Panc1 (cell line): ENCODE measurements around the gene SASH3. TPM values are rescaled to one million over a fixed set of nuclear protein-coding genes. Genes with fewer than 3 reads are reported as not detected.

Experiments used
- ATAC-seq: fragments of 200-7000 bp; cut with Tn5 transposase; 2 replicates; pipeline ENCODE4 v1.9.1; 2020; ENCODE audit warnings: mild to moderate bottlenecking, moderate library complexity
- BruUV-seq: library from RNA; stranded (reverse); fragments of 400-500 nt; replicated peaks from 2 replicates; lab custom pipeline; 2021; lab: Mats Ljungman, UMichigan
- CTCF ChIA-PET: fragments of 300-600 bp; sonication (Branson Sonifier 250); formaldehyde crosslinking; loops from one replicate; lab custom pipeline; 2022; ENCODE audit warnings: antibody characterized with exemption; lab: Charles Lee
- POLR2A ChIA-PET: fragments of 300-600 bp; sonication (Branson Sonifier 250); formaldehyde crosslinking; loops from one replicate; lab custom pipeline; 2022; ENCODE audit warnings: antibody characterized with exemption; lab: Charles Lee
- DNase-seq: peaks from one replicate; pipeline ENCODE4 v3.0.0-alpha.2; 2010; ENCODE audit warnings: low read depth, low spot score
- H3K27ac ChIP-seq: 2 replicates; pipeline ENCODE4 v1.5.1; 2011; ENCODE audit warnings: mild to moderate bottlenecking, low read length, inconsistent platforms
- H3K27me3 ChIP-seq: fragments of 200-500 bp; sonication (Bioruptor generic); 2 replicates; pipeline ENCODE4 v1.6.0; 2014; ENCODE audit warnings: low read length, inconsistent platforms; ENCODE audit not compliant: control insufficient read depth, insufficient read depth
- H3K36me3 ChIP-seq: fragments of 200-500 bp; sonication (Bioruptor generic); 2 replicates; pipeline ENCODE4 v1.5.1; 2014; ENCODE audit warnings: inconsistent platforms, mild to moderate bottlenecking, low read length, moderate library complexity; ENCODE audit not compliant: control insufficient read depth, insufficient read depth
- H3K4me1 ChIP-seq: 2 replicates; pipeline ENCODE4 v1.5.1; 2011; ENCODE audit warnings: inconsistent platforms, mild to moderate bottlenecking, low read length, moderate library complexity; ENCODE audit not compliant: control insufficient read depth, insufficient read depth
- H3K4me3 ChIP-seq, 2 experiments: 2 replicates each; pipeline ENCODE4 v1.5.1; 2011 to 2012; ENCODE audit warnings: low read depth in 2 of 2, low read length in 2 of 2, mild to moderate bottlenecking in 2 of 2, inconsistent platforms in 1 of 2, moderate library complexity in 1 of 2
- H3K9me3 ChIP-seq: fragments of 200-500 bp; sonication (Bioruptor generic); 2 replicates; pipeline ENCODE4 v1.5.1; 2014; ENCODE audit warnings: low read depth, mild to moderate bottlenecking, inconsistent platforms, low read length, moderate library complexity; ENCODE audit not compliant: control insufficient read depth, insufficient read depth
- POLR2AphosphoS5 ChIP-seq: IDR thresholded peaks from 2 replicates; pipeline ENCODE4 v1.6.1; 2012; ENCODE audit warnings: mild to moderate bottlenecking, low read depth, low read length, moderate library complexity
- SIN3A ChIP-seq: IDR thresholded peaks from 2 replicates; pipeline ENCODE4 v1.6.1; 2012; ENCODE audit warnings: low read depth, mild to moderate bottlenecking, low read length, moderate library complexity, borderline replicate concordance; ENCODE audit not compliant: insufficient read depth
- TCF7L2 ChIP-seq: IDR thresholded peaks from 2 replicates; pipeline ENCODE4 v1.6.1; 2011; ENCODE audit warnings: mild to moderate bottlenecking, low read depth, low read length, inconsistent platforms
- in situ Hi-C: cut with HindIII; loops from 2 replicates; pipeline ENCODE4 v1.10.0; 2016; ENCODE audit warnings: low sequenced_read_pairs, low pct_unique_long_range_greater_than_20kb
- intact Hi-C: fragments of 100-400 bp; cut with micrococcal nuclease; formaldehyde crosslinking; loops from one replicate; pipeline ENCODE4 v1.10.0; 2022; ENCODE audit not compliant: unreplicated experiment
- total RNA-seq: library from RNA; stranded (reverse); gene quantifications from one replicate; pipeline ENCODE4 v1.2.1, GENCODE V29; 2021; ENCODE audit not compliant: unreplicated experiment
- TF ChIP-seq, protein P1 (sequence below), 2 experiments: IDR thresholded peaks; 2 replicates each; pipeline ENCODE4 v1.6.1; 2011 to 2012; ENCODE audit warnings: low read depth in 2 of 2, control low read depth in 1 of 2, low read length in 1 of 2, mild to moderate bottlenecking in 1 of 2, moderate library complexity in 1 of 2; ENCODE audit not compliant: insufficient read depth in 1 of 2
- TF ChIP-seq, protein P2 (sequence below): fragments of 450-650 bp; IDR thresholded peaks from 2 replicates; pipeline ENCODE4 v1.5.1; 2017; ENCODE audit warnings: mild to moderate bottlenecking

The SASH3 gene
- total RNA-seq, 1 experiment from 2014 or later, result 0.33 TPM

DNA sequence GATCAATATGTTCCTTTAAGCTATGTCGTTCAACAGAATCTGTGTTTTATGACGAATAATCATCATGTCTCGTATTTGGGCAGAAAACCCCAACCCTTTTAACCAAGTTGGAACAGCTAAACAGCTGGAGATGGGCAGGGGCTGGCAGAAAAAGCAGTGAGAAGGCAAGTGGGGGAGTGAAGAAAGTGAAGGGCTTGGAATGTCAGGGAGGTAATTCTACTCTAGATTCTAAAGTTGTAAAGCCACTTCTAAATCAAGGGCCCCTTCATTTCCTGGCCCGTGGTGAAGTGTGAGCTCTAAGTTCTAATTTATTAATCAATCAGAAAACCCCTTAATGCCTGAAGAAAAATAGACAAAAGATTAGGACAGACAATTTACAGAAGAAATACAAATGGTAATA lies 20.4 kb downstream of the SASH3 start:
- POLR2A ChIA-PET, result no interaction called here
- CTCF ChIA-PET, result no interaction called here

GRCh38 chrX:129802863-129803262 lies 23.1 kb downstream of the SASH3 start:
- no TSS peak for BruUV-seq
- TF ChIP-seq, protein P1, sequence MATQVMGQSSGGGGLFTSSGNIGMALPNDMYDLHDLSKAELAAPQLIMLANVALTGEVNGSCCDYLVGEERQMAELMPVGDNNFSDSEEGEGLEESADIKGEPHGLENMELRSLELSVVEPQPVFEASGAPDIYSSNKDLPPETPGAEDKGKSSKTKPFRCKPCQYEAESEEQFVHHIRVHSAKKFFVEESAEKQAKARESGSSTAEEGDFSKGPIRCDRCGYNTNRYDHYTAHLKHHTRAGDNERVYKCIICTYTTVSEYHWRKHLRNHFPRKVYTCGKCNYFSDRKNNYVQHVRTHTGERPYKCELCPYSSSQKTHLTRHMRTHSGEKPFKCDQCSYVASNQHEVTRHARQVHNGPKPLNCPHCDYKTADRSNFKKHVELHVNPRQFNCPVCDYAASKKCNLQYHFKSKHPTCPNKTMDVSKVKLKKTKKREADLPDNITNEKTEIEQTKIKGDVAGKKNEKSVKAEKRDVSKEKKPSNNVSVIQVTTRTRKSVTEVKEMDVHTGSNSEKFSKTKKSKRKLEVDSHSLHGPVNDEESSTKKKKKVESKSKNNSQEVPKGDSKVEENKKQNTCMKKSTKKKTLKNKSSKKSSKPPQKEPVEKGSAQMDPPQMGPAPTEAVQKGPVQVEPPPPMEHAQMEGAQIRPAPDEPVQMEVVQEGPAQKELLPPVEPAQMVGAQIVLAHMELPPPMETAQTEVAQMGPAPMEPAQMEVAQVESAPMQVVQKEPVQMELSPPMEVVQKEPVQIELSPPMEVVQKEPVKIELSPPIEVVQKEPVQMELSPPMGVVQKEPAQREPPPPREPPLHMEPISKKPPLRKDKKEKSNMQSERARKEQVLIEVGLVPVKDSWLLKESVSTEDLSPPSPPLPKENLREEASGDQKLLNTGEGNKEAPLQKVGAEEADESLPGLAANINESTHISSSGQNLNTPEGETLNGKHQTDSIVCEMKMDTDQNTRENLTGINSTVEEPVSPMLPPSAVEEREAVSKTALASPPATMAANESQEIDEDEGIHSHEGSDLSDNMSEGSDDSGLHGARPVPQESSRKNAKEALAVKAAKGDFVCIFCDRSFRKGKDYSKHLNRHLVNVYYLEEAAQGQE (IDR thresholded peaks at IDR 0.05; ENCODE audit: insufficient read depth in 1 of 2, low read depth in 2 of 2, low read length in 1 of 2), result no peak
- no peak overlapping the region for H3K27ac ChIP-seq
- DNase-seq (no peak), ATAC-seq (no peak)
- ChIA-PET POLR2A (no interaction called here), CTCF (no interaction called here)
- H3K4me3 ChIP-seq, result no peak overlapping the region
- no peaks in the 10 kb centered on the region for H3K27me3 ChIP-seq
- in situ Hi-C loops, result no loop called here
- no peaks in the 10 kb centered on the region for H3K4me1 ChIP-seq
- intact Hi-C loops, result no loop called here
- H3K9me3 ChIP-seq, result no peaks in the 10 kb centered on the region
- H3K36me3 ChIP-seq, result no peaks in the 10 kb centered on the region

More for the DNA sequence above, 20.4 kb downstream of the SASH3 start:
- Histone ChIP-seq H3K4me3 (no peak overlapping the region), H3K9me3 (no peaks in the 10 kb centered on the region), H3K36me3 (no peaks in the 10 kb centered on the region), H3K4me1 (no peaks in the 10 kb centered on the region), H3K27ac (no peak overlapping the region), H3K27me3 (no peaks in the 10 kb centered on the region)
- no peak for DNase-seq
- TF ChIP-seq, protein P1 (IDR thresholded peaks at IDR 0.05; ENCODE audit: insufficient read depth in 1 of 2, low read depth in 2 of 2, low read length in 1 of 2), result no peak
- no peak for TF ChIP-seq POLR2AphosphoS5
- TF ChIP-seq, protein P2, sequence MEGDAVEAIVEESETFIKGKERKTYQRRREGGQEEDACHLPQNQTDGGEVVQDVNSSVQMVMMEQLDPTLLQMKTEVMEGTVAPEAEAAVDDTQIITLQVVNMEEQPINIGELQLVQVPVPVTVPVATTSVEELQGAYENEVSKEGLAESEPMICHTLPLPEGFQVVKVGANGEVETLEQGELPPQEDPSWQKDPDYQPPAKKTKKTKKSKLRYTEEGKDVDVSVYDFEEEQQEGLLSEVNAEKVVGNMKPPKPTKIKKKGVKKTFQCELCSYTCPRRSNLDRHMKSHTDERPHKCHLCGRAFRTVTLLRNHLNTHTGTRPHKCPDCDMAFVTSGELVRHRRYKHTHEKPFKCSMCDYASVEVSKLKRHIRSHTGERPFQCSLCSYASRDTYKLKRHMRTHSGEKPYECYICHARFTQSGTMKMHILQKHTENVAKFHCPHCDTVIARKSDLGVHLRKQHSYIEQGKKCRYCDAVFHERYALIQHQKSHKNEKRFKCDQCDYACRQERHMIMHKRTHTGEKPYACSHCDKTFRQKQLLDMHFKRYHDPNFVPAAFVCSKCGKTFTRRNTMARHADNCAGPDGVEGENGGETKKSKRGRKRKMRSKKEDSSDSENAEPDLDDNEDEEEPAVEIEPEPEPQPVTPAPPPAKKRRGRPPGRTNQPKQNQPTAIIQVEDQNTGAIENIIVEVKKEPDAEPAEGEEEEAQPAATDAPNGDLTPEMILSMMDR, result no peak
- no peak for TF ChIP-seq TCF7L2
- TF ChIP-seq SIN3A, result no peak
- ATAC-seq, result no peak
- intact Hi-C loops (no loop called here), in situ Hi-C loops (no loop called here)
- BruUV-seq, result no TSS peak
